ENCODE data around the gene CASR.

- TF ChIP-seq CTCF (IDR thresholded peaks at IDR 0.05), result no peak
- no peak for TF ChIP-seq EP300 (IDR thresholded peaks at IDR 0.05)
These were observed 130.9 kb downstream of the CASR start for GRCh38 chr3:122314228-122314876.

Data from ovary (tissue), 3 donors.